ENCODE measurements around the gene ZNF580.

- TF ChIP-seq CTCF (IDR thresholded peaks at IDR 0.05) = no peak
- no peak for TF ChIP-seq POLR2A (IDR thresholded peaks at IDR 0.05)
Observed at GRCh38 chr19:55606471-55606787, 34.4 kb upstream of the ZNF580 start.

All from uterus (tissue), 2 donors.